ENCODE results near the gene KCNC4.

- TF ChIP-seq, protein P1, sequence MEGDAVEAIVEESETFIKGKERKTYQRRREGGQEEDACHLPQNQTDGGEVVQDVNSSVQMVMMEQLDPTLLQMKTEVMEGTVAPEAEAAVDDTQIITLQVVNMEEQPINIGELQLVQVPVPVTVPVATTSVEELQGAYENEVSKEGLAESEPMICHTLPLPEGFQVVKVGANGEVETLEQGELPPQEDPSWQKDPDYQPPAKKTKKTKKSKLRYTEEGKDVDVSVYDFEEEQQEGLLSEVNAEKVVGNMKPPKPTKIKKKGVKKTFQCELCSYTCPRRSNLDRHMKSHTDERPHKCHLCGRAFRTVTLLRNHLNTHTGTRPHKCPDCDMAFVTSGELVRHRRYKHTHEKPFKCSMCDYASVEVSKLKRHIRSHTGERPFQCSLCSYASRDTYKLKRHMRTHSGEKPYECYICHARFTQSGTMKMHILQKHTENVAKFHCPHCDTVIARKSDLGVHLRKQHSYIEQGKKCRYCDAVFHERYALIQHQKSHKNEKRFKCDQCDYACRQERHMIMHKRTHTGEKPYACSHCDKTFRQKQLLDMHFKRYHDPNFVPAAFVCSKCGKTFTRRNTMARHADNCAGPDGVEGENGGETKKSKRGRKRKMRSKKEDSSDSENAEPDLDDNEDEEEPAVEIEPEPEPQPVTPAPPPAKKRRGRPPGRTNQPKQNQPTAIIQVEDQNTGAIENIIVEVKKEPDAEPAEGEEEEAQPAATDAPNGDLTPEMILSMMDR (IDR thresholded peaks at IDR 0.05): no peak
- TF ChIP-seq POLR2AphosphoS5 (IDR thresholded peaks at IDR 0.05): no peak
Observed at GRCh38 chr1:110255392-110255787, 45.3 kb downstream of the KCNC4 start.
